Neuronal stem cell (in vitro differentiated cells): ENCODE measurements around the gene MATN1.
A peak's percentile ranks its signal among the peaks of the same experiment; 100 is the strongest.

Source experiments
- DNase-seq: peaks from one replicate; pipeline ENCODE4 v3.0.0-alpha.2; 2013; ENCODE audit warnings: low spot score
- H2AFZ ChIP-seq: one replicate; pipeline ENCODE4 v1.6.1; 2013; ENCODE audit warnings: mild to moderate bottlenecking, low read length, inconsistent platforms
- H2AK5ac ChIP-seq: 2 replicates; pipeline ENCODE4 v1.6.1; 2013; ENCODE audit warnings: low read depth, mild to moderate bottlenecking, inconsistent platforms, low read length, moderate library complexity, mixed read lengths
- H2BK120ac ChIP-seq: 2 replicates; pipeline ENCODE4 v1.6.1; 2013; ENCODE audit warnings: low read depth, mild to moderate bottlenecking, inconsistent platforms, low read length, moderate library complexity, mixed read lengths
- H2BK12ac ChIP-seq: one replicate; pipeline ENCODE4 v1.6.1; 2013; ENCODE audit warnings: low read length, inconsistent platforms
- H2BK15ac ChIP-seq: 2 replicates; pipeline ENCODE4 v1.6.1; 2013; ENCODE audit warnings: mild to moderate bottlenecking, low read length, inconsistent platforms, mixed read lengths
- H2BK5ac ChIP-seq: one replicate; pipeline ENCODE4 v1.6.1; 2013; ENCODE audit warnings: inconsistent platforms, mild to moderate bottlenecking, low read length, moderate library complexity
- H3K14ac ChIP-seq: one replicate; pipeline ENCODE4 v1.6.1; 2013; ENCODE audit warnings: low read length, inconsistent platforms
- H3K18ac ChIP-seq: 2 replicates; pipeline ENCODE4 v1.6.1; 2013; ENCODE audit warnings: low read length, inconsistent platforms
- H3K23ac ChIP-seq: 2 replicates; pipeline ENCODE4 v1.6.1; 2013; ENCODE audit warnings: low read depth, mild to moderate bottlenecking, mixed read lengths, low read length, inconsistent platforms; ENCODE audit not compliant: poor library complexity
- H3K27ac ChIP-seq: replicated peaks from 3 replicates; pipeline ENCODE4 v1.5.1; 2013; ENCODE audit warnings: low read length, inconsistent platforms
- H3K27me3 ChIP-seq, 3 experiments: 2 replicates each; pipeline ENCODE4 v1.6.1; 2013; ENCODE audit warnings: low read length in 3 of 3, mild to moderate bottlenecking in 2 of 3, inconsistent platforms in 1 of 3, low read depth in 1 of 3, mixed read lengths in 1 of 3, moderate library complexity in 1 of 3; ENCODE audit not compliant: control insufficient read depth in 3 of 3, insufficient read depth in 3 of 3
- H3K36me3 ChIP-seq, 2 donors: replicated peaks in 1 of 2; 2 replicates each; pipeline ENCODE4 v1.6.1; 2013; ENCODE audit warnings: low read length in 2 of 2; ENCODE audit not compliant: control insufficient read depth in 2 of 2, insufficient read depth in 2 of 2
- H3K4ac ChIP-seq: 2 replicates; pipeline ENCODE4 v1.6.1; 2013; ENCODE audit warnings: inconsistent platforms, mild to moderate bottlenecking, low read length, moderate library complexity
- H3K4me1 ChIP-seq, 2 donors: 1 replicate in 1 of 2; 2 replicates in 1 of 2; pipeline ENCODE4 v1.6.1; 2013; ENCODE audit warnings: low read length in 2 of 2, low read depth in 1 of 2; ENCODE audit not compliant: control insufficient read depth in 2 of 2, insufficient read depth in 1 of 2
- H3K4me2 ChIP-seq: one replicate; pipeline ENCODE4 v1.6.1; 2013; ENCODE audit warnings: mild to moderate bottlenecking, low read length, inconsistent platforms; ENCODE audit not compliant: insufficient read depth, poor library complexity, severe bottlenecking
- H3K4me3 ChIP-seq, 2 donors: 2 replicates each; pipeline ENCODE4 v1.5.1; 2013; ENCODE audit warnings: low read length in 2 of 2, mild to moderate bottlenecking in 2 of 2, inconsistent platforms in 1 of 2, moderate library complexity in 1 of 2
- H3K79me1 ChIP-seq: one replicate; pipeline ENCODE4 v1.6.1; 2013; ENCODE audit warnings: low read depth, mild to moderate bottlenecking, inconsistent platforms, low read length, moderate library complexity
- H3K9ac ChIP-seq: one replicate; pipeline ENCODE4 v1.6.1; 2013; ENCODE audit warnings: mild to moderate bottlenecking, low read depth, low read length, inconsistent platforms; ENCODE audit not compliant: poor library complexity
- H3K9me3 ChIP-seq, 2 donors: replicated peaks in 1 of 2; 2 replicates each; pipeline versions ENCODE3 to v1.6.1; 2013; ENCODE audit warnings: low read length in 2 of 2, mild to moderate bottlenecking in 2 of 2, inconsistent platforms in 1 of 2, low read depth in 1 of 2, mixed read lengths in 1 of 2, moderate library complexity in 1 of 2; ENCODE audit not compliant: control insufficient read depth in 2 of 2, insufficient read depth in 1 of 2
- H4K8ac ChIP-seq: one replicate; pipeline ENCODE4 v1.6.1; 2013; ENCODE audit warnings: low read depth, mild to moderate bottlenecking, inconsistent platforms, low read length, moderate library complexity
- H4K91ac ChIP-seq: one replicate; pipeline ENCODE4 v1.6.1; 2013; ENCODE audit warnings: low read length, low read depth, mild to moderate bottlenecking, inconsistent platforms; ENCODE audit not compliant: poor library complexity
- WGBS, 2 donors: extraction: QIAGEN DNeasy Blood & Tissue Kit; methylation state at CpG; one replicate each; pipeline ENCODE4 v1.1.7; 2013; ENCODE audit warnings: missing lambda C conversion rate in 2 of 2, mixed read lengths in 1 of 2; ENCODE audit not compliant: insufficient read length in 2 of 2, insufficient replicate concordance in 1 of 2; ENCODE audit errors: extremely low coverage in 2 of 2; 5-methylcytosine and 5-hydroxymethylcytosine counted together

The MATN1 gene

DNA sequence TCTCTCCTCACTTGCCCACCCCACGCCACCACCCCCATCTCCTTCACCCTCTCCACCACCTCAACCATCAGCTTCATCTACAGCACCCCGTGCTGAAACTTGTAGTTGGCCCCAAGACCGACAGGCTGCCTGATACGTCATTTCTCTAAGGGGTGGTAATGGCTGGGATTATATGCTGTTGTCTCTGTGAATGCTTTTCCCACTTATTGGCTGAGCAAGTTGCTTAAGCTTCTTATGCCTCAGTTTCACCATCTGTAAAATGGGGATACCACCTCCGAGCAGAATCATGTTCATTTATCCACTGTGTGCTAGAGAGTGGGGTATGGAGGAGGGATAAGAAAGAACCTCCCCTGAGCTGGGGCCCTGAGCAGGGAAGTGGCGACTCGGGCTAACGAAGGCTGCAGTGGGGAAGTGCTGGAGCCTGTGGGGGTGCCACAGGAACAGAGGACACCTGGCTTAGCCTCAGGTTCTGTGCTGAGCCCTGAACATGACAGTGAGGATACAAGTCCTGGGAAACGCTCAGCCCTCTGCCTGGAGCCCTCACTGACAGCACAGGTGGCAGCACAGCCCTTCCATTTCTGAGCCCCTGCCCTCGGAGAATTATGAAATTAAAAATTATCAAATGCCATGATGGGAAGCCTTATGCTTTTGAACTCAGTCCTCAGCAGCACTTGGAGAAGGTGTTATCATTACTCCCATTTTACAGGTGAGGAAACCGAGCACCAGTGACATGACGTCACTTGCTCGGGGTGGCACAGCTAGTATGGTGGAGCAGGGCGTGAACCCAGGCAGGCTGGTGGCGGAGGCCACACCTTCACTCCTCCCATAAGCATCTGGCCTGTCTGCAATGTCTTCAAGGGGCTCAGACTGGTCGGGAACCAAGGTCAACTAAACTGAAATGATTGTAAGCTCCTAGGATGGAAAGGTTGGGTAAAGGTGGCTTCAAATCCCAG, 2.8 kb downstream of the MATN1 start:
- Histone ChIP-seq H3K18ac (no peak overlapping the region), H3K4me3 (no peak overlapping the region), H3K9me3 (peaks cover 0 to 2% of the 10 kb centered on the region in 2 donors), H3K4me2 (no peak overlapping the region), H2BK120ac (no peak overlapping the region), H3K23ac (no peak overlapping the region), H2BK5ac (no peak overlapping the region), H3K14ac (no peak overlapping the region), H4K8ac (no peak overlapping the region), H2BK12ac (no peak overlapping the region), H2AK5ac (no peak overlapping the region), H4K91ac (no peak overlapping the region), H3K79me1 (no peaks in the 10 kb centered on the region), H3K27me3 (no peaks in the 10 kb centered on the region), H2BK15ac (no peak overlapping the region), H3K9ac (peak overlapping the region; percentile 10), H3K4me1 (peaks cover 2 to 3% of the 10 kb centered on the region in 2 donors), H3K4ac (no peak overlapping the region), H3K36me3 (no peaks in the 10 kb centered on the region), H2AFZ (no peak overlapping the region), H3K27ac (no peak overlapping the region)
- 100% methylated on average over 1 of the region's 16 CpGs; no CpG with 5 or more reads in 1 of the 2 donors for WGBS, 2 donors
- DNase-seq = no peak

DNA sequence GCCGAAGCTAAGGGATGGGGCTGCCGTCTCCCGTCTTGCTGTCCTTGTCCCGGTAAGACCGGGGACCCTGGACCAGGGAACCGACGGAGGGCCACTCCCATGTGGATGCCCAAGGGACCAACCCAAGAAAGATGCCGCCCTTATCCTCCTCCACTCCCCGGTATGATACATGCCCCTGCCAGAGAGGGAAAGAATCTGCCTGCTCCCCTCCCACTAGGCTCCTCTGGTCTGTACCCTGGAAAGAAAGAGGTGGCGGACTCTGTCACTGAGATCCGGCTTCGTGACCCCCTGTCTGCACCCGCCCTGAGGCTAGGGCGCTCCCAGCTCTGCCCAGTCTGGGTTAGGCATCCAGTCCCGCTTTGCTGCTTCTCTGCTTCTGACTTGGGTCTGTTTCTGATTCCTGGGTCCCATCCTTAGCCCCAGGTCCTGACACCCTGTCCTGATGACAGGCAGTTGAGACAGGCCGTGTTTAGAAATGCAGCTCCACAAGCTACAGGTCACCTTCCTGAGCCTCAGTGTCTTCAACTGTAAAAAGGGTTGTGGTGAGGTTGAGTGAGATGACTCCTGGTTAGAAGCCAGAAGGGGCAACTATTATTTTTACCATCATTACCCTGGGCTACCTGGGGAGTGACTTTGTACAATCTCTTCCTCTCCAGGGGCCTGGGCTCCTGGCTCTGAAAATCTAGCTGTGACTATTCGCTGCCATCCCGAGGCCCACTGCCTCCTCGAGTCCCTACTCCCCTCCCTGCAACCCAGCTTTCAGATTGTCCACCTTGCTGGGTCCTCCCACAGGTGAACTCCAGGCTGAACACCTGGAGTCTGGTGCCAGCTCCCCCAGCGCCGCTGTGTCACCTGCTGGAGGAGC, 3.7 kb downstream of the MATN1 start:
- DNase-seq = peak; percentile 91
- Histone ChIP-seq H2BK15ac (peak overlapping the region; percentile 98), H2BK5ac (no peak overlapping the region), H3K4me3 (peak overlapping the region in 1 of 2 donors; percentile 59), H3K27me3 (no peaks in the 10 kb centered on the region), H3K9ac (peak overlapping the region; percentile 65), H3K23ac (peak overlapping the region; percentile 17), H3K4me1 (peaks cover 0 to 3% of the 10 kb centered on the region in 2 donors), H3K18ac (peak overlapping the region; percentile 44), H2AFZ (peak overlapping the region; percentile 99), H4K91ac (peak overlapping the region; percentile 74), H2BK120ac (no peak overlapping the region), H2BK12ac (no peak overlapping the region), H3K14ac (peak overlapping the region; percentile 96), H3K79me1 (no peaks in the 10 kb centered on the region), H3K4me2 (peak overlapping the region; percentile 100), H3K27ac (no peak overlapping the region), H3K36me3 (no peaks in the 10 kb centered on the region), H3K4ac (no peak overlapping the region), H4K8ac (no peak overlapping the region), H2AK5ac (peak overlapping the region; percentile 79), H3K9me3 (peaks cover 5 to 6% of the 10 kb centered on the region in 2 donors)
- no CpG with 5 or more reads among the region's 21 CpGs for WGBS, 2 donors

DNA sequence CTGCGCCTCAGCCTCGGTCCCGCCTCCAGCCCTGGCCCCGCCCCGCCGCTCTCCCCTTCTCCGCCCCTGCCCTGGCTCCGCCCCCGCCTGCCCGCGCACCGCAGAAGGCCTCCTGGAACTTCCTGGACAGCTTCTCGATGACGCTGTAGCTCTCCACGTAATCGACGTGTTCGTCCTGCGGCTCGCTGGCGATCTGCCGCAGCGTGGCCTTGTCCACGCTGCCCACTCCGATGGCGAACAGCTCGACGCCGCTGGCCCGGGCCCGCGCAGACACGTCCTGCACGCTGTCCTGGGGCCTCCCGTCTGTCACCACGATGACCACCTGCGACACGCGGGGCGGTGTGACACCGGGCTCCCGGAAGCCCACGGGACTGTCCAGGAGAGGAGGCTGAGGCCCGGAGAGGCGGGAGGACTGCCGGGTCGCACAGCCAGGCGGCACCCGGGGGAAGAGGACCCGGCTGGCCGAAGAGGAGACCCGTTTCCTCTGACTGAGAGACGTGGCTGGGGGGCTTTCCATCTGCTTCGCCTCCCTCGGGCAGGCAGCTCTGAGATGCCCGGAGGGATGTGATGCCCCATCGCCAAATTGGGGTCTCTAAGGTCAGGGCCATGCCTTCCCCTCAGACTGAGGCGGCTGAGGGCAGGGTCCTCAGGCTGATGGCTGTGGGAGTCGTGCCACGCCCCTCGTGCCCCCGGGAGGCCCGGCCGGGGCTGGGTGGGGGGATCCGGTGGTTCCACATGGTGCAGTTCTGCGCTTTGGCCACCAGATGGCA, 4.6 kb downstream of the MATN1 start:
- Histone ChIP-seq H3K4me1 (peaks cover 0 to 3% of the 10 kb centered on the region in 2 donors), H3K27ac (no peak overlapping the region), H3K36me3 (no peaks in the 10 kb centered on the region), H3K18ac (peak overlapping the region; percentile 94), H4K8ac (peak overlapping the region; percentile 97), H3K9ac (no peak overlapping the region), H3K9me3 (peaks cover 5 to 6% of the 10 kb centered on the region in 2 donors), H3K4me2 (peak overlapping the region; percentile 100), H2BK5ac (no peak overlapping the region), H4K91ac (no peak overlapping the region), H2BK12ac (no peak overlapping the region), H2BK120ac (no peak overlapping the region), H3K4ac (no peak overlapping the region), H3K4me3 (peak overlapping the region; percentile 59 to 79), H3K79me1 (no peaks in the 10 kb centered on the region), H3K14ac (peak overlapping the region; percentile 49), H2BK15ac (no peak overlapping the region), H2AK5ac (peak overlapping the region; percentile 15), H3K27me3 (no peaks in the 10 kb centered on the region), H3K23ac (peak overlapping the region; percentile 60), H2AFZ (peak overlapping the region; percentile 99)
- WGBS, 2 donors = no CpG with 5 or more reads among the region's 66 CpGs
- DNase-seq = no peak
